Uterus (tissue), 4 donors: Measurements from ENCODE around the gene CHCHD3. TPM values are rescaled to one million over a fixed set of nuclear protein-coding genes. Genes with fewer than 3 reads are reported as not detected.
A peak's percentile ranks its signal among the peaks of the same experiment; 100 is the strongest.

Experiments used
- DNase-seq, 2 donors: peaks; one replicate each; pipeline ENCODE4 v3.0.0-alpha.2; 2019 to 2020
- H3K27ac ChIP-seq, 2 donors: fragments of 200-600 bp; sonication (generic); 1 replicate in 1 of 2; 2 replicates in 1 of 2; pipeline ENCODE4 v1.5.1; 2016 to 2018
- H3K27me3 ChIP-seq, 2 donors: fragments of 200-600 bp; sonication (generic); one replicate each; pipeline ENCODE4 v1.5.1; 2018 to 2019; ENCODE audit warnings: control low read depth in 1 of 2
- H3K36me3 ChIP-seq, 2 donors: fragments of 200-600 bp; sonication (generic); one replicate each; pipeline ENCODE4 v1.5.1; 2019; ENCODE audit warnings: control low read depth in 1 of 2
- H3K4me1 ChIP-seq, 2 donors: fragments of 200-600 bp; sonication (generic); one replicate each; pipeline ENCODE4 v1.5.1; 2018 to 2019; ENCODE audit warnings: control low read depth in 1 of 2
- H3K4me3 ChIP-seq, 2 donors: fragments of 200-600 bp; sonication (generic); 1 replicate in 1 of 2; 2 replicates in 1 of 2; pipeline ENCODE4 v1.5.1; 2018 to 2019; ENCODE audit warnings: mild to moderate bottlenecking in 1 of 2
- H3K9me3 ChIP-seq, 2 donors: fragments of 200-600 bp; sonication (generic); one replicate each; pipeline ENCODE4 v1.5.1; 2019; ENCODE audit warnings: control low read depth in 1 of 2
- CTCF ChIP-seq, 4 experiments: fragments of 200-600 bp in 2 of 4; fragments of 450-650 bp in 2 of 4; sonication (generic) in 2 of 4; IDR thresholded peaks; one replicate each; pipeline ENCODE4 v1.5.1; 2016 to 2019; ENCODE audit warnings: antibody characterized with exemption in 4 of 4, mild to moderate bottlenecking in 2 of 4, moderate library complexity in 1 of 4
- POLR2A ChIP-seq, 2 donors: fragments of 450-650 bp; IDR thresholded peaks; one replicate each; pipeline ENCODE4 v1.6.1; 2016; ENCODE audit warnings: antibody characterized with exemption in 2 of 2, mild to moderate bottlenecking in 1 of 2, moderate library complexity in 1 of 2
- intact Hi-C: fragments of 100-400 bp; cut with DNase I; formaldehyde crosslinking; loops from one replicate; pipeline ENCODE4 v1.15.1; 2023; ENCODE audit warnings: low total_unique reads
- total RNA-seq, 4 donors: library from RNA; depleted of rRNA in 3 of 4; stranded (reverse); fragments of >200 nt in 3 of 4; gene quantifications; one replicate each; pipeline versions ENCODE4 v1.1.0 to v1.2.4, GENCODE V29; 2014 to 2023
- donor health status: DM: yes; HTN: yes; CAD: no.

The CHCHD3 gene
- total RNA-seq, 4 donors from 2014 or later, result 43.5 to 61.0 (median 47.6) TPM

- H3K36me3 ChIP-seq, result no peaks in the 10 kb centered on the region
- intact Hi-C loops, result no loop called here
- no peak for DNase-seq
These were observed 141.8 kb downstream of the CHCHD3 start for GRCh38 chr7:132940084-132940483.

GRCh38 chr7:132939495-132939894 is 142.4 kb downstream of the CHCHD3 start:
- Histone ChIP-seq H3K27me3 (no peaks in the 10 kb centered on the region), H3K27ac (no peak overlapping the region), H3K4me1 (no peaks in the 10 kb centered on the region), H3K4me3 (no peak overlapping the region), H3K9me3 (no peaks in the 10 kb centered on the region), H3K36me3 (no peaks in the 10 kb centered on the region)
- TF ChIP-seq POLR2A (IDR thresholded peaks at IDR 0.05), result no peak
- DNase-seq, result no peak
- intact Hi-C loops, result no loop called here

More at GRCh38 chr7:132940084-132940483, 141.8 kb downstream of the CHCHD3 start:
- Histone ChIP-seq H3K4me1 (no peaks in the 10 kb centered on the region), H3K27ac (no peak overlapping the region), H3K9me3 (no peaks in the 10 kb centered on the region), H3K4me3 (no peak overlapping the region), H3K27me3 (no peaks in the 10 kb centered on the region)
- no peak for TF ChIP-seq CTCF (IDR thresholded peaks at IDR 0.05)
- TF ChIP-seq POLR2A (IDR thresholded peaks at IDR 0.05), result no peak

GRCh38 chr7:132937286-132937685 is 144.6 kb downstream of the CHCHD3 start:
- Histone ChIP-seq H3K4me1 (no peaks in the 10 kb centered on the region), H3K36me3 (no peaks in the 10 kb centered on the region), H3K9me3 (no peaks in the 10 kb centered on the region), H3K27me3 (no peaks in the 10 kb centered on the region), H3K4me3 (no peak overlapping the region), H3K27ac (no peak overlapping the region)
- intact Hi-C loops, result no loop called here
- no peak for DNase-seq
- TF ChIP-seq CTCF (IDR thresholded peaks at IDR 0.05) (no peak), POLR2A (IDR thresholded peaks at IDR 0.05) (no peak)

GRCh38 chr7:132935608-132936007 is 146.3 kb downstream of the CHCHD3 start:
- H3K4me3 ChIP-seq, result no peak overlapping the region
- TF ChIP-seq POLR2A (IDR thresholded peaks at IDR 0.05) (no peak), CTCF (IDR thresholded peaks at IDR 0.05) (no peak)
- no peaks in the 10 kb centered on the region for H3K27me3 ChIP-seq
- no peak overlapping the region for H3K27ac ChIP-seq
- no peaks in the 10 kb centered on the region for H3K9me3 ChIP-seq
- intact Hi-C loops, result no loop called here
- no peaks in the 10 kb centered on the region for H3K4me1 ChIP-seq
- H3K36me3 ChIP-seq, result no peaks in the 10 kb centered on the region
- DNase-seq, result no peak

GRCh38 chr7:132934017-132934416 is 147.9 kb downstream of the CHCHD3 start:
- Histone ChIP-seq H3K27me3 (no peaks in the 10 kb centered on the region), H3K4me3 (no peak overlapping the region), H3K9me3 (no peaks in the 10 kb centered on the region), H3K36me3 (no peaks in the 10 kb centered on the region), H3K27ac (no peak overlapping the region), H3K4me1 (no peaks in the 10 kb centered on the region)
- no peak for TF ChIP-seq CTCF (IDR thresholded peaks at IDR 0.05)
- TF ChIP-seq POLR2A (IDR thresholded peaks at IDR 0.05), result no peak
- DNase-seq, result no peak
- intact Hi-C loops, result no loop called here

GRCh38 chr7:132933072-132933458 is 148.8 kb downstream of the CHCHD3 start:
- no peaks in the 10 kb centered on the region for H3K36me3 ChIP-seq
- no peaks in the 10 kb centered on the region for H3K4me1 ChIP-seq
- peak overlapping the region in 1 of 2 donors; percentile 17 for H3K27ac ChIP-seq
- no peak overlapping the region for H3K4me3 ChIP-seq
- no peaks in the 10 kb centered on the region for H3K27me3 ChIP-seq
- TF ChIP-seq CTCF (IDR thresholded peaks at IDR 0.05) (no peak), POLR2A (IDR thresholded peaks at IDR 0.05) (no peak)
- no peaks in the 10 kb centered on the region for H3K9me3 ChIP-seq
- intact Hi-C loops, result no loop called here
- DNase-seq, result no peak
